ENCODE data around the gene DBT. TPM values are rescaled to one million over a fixed set of nuclear protein-coding genes. Genes with fewer than 3 reads are reported as not detected.

Gene DBT
- total RNA-seq, 1 donor from 2014 or later = 7.4 TPM

- H3K36me3 ChIP-seq (ENCODE audit: control insufficient read depth, insufficient read depth, low read length) = no peaks in the 10 kb centered on the region
- H3K4me3 ChIP-seq (ENCODE audit: low read depth, low read length) = no peak overlapping the region
- no peak for DNase-seq (ENCODE audit: low read depth)
- TF ChIP-seq, protein P1, sequence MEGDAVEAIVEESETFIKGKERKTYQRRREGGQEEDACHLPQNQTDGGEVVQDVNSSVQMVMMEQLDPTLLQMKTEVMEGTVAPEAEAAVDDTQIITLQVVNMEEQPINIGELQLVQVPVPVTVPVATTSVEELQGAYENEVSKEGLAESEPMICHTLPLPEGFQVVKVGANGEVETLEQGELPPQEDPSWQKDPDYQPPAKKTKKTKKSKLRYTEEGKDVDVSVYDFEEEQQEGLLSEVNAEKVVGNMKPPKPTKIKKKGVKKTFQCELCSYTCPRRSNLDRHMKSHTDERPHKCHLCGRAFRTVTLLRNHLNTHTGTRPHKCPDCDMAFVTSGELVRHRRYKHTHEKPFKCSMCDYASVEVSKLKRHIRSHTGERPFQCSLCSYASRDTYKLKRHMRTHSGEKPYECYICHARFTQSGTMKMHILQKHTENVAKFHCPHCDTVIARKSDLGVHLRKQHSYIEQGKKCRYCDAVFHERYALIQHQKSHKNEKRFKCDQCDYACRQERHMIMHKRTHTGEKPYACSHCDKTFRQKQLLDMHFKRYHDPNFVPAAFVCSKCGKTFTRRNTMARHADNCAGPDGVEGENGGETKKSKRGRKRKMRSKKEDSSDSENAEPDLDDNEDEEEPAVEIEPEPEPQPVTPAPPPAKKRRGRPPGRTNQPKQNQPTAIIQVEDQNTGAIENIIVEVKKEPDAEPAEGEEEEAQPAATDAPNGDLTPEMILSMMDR (IDR thresholded peaks at IDR 0.05; ENCODE audit: insufficient read depth, low read length, poor library complexity, severe bottlenecking) = no peak
- H3K27me3 ChIP-seq (ENCODE audit: control insufficient read depth, insufficient read depth, low read length) = no peaks in the 10 kb centered on the region
Observed at GRCh38 chr1:100177295-100178041, 72.2 kb downstream of the DBT start.

- Histone ChIP-seq H3K4me3 (ENCODE audit: low read depth, low read length) (no peak overlapping the region), H3K27me3 (ENCODE audit: control insufficient read depth, insufficient read depth, low read length) (no peaks in the 10 kb centered on the region), H3K36me3 (ENCODE audit: control insufficient read depth, insufficient read depth, low read length) (no peaks in the 10 kb centered on the region)
- TF ChIP-seq, protein P1 (IDR thresholded peaks at IDR 0.05; ENCODE audit: insufficient read depth, low read length, poor library complexity, severe bottlenecking) = no peak
- no peak for DNase-seq (ENCODE audit: low read depth)
Observed at GRCh38 chr1:100168051-100168450, 81.6 kb downstream of the DBT start.

DNA sequence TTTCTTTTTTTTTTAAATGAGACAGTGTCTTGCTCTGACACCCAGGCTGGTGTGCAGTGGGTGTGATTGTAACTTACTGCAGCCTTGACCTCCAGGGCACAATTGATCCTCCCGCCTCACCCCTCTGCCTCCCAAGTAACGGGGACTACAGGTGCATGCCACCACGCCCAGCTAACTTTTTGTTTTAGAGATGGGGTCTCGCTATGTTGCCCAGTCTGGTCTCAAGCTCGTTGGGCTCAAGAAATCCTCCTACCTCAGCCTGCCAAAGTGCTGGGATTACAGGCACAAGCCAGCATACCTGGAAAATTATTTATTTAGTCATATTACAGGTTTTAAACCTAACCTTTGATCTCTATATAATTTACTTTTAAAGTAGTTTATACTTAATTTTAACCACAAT, 84.9 kb downstream of the DBT start:
- H3K36me3 ChIP-seq (ENCODE audit: control insufficient read depth, insufficient read depth, low read length) = no peaks in the 10 kb centered on the region
- no peaks in the 10 kb centered on the region for H3K27me3 ChIP-seq (ENCODE audit: control insufficient read depth, insufficient read depth, low read length)
- H3K4me3 ChIP-seq (ENCODE audit: low read depth, low read length) = no peak overlapping the region
- no peak for DNase-seq (ENCODE audit: low read depth)
- TF ChIP-seq, protein P1 (IDR thresholded peaks at IDR 0.05; ENCODE audit: insufficient read depth, low read length, poor library complexity, severe bottlenecking) = no peak

- Histone ChIP-seq H3K4me3 (ENCODE audit: low read depth, low read length) (no peak overlapping the region), H3K36me3 (ENCODE audit: control insufficient read depth, insufficient read depth, low read length) (no peaks in the 10 kb centered on the region), H3K27me3 (ENCODE audit: control insufficient read depth, insufficient read depth, low read length) (no peaks in the 10 kb centered on the region)
- TF ChIP-seq, protein P1 (IDR thresholded peaks at IDR 0.05; ENCODE audit: insufficient read depth, low read length, poor library complexity, severe bottlenecking) = no peak
- no peak for DNase-seq (ENCODE audit: low read depth)
Observed at GRCh38 chr1:100164216-100164615, 85.4 kb downstream of the DBT start.

GRCh38 chr1:100162881-100163280, 86.8 kb downstream of the DBT start:
- H3K36me3 ChIP-seq (ENCODE audit: control insufficient read depth, insufficient read depth, low read length) = no peaks in the 10 kb centered on the region
- H3K4me3 ChIP-seq (ENCODE audit: low read depth, low read length) = no peak overlapping the region
- no peak for DNase-seq (ENCODE audit: low read depth)
- H3K27me3 ChIP-seq (ENCODE audit: control insufficient read depth, insufficient read depth, low read length) = no peaks in the 10 kb centered on the region
- TF ChIP-seq, protein P1 (IDR thresholded peaks at IDR 0.05; ENCODE audit: insufficient read depth, low read length, poor library complexity, severe bottlenecking) = no peak

GRCh38 chr1:100152271-100152670, 97.4 kb downstream of the DBT start:
- Histone ChIP-seq H3K27me3 (ENCODE audit: control insufficient read depth, insufficient read depth, low read length) (no peaks in the 10 kb centered on the region), H3K36me3 (ENCODE audit: control insufficient read depth, insufficient read depth, low read length) (no peaks in the 10 kb centered on the region), H3K4me3 (ENCODE audit: low read depth, low read length) (no peak overlapping the region)
- no peak for DNase-seq (ENCODE audit: low read depth)
- TF ChIP-seq, protein P1 (IDR thresholded peaks at IDR 0.05; ENCODE audit: insufficient read depth, low read length, poor library complexity, severe bottlenecking) = no peak
